Effector CD4-positive, alpha-beta T cell (primary cell): ENCODE measurements around the gene MRPS11.
"Not testable (repeated sequence)": the region's sequence is repeated elsewhere in the genome, so short reads cannot be mapped to it uniquely, and the experiment has no call there.

Experiments
- DNase-seq: peaks from one replicate; pipeline ENCODE4 v3.0.0-alpha.2; 2020

MRPS11 gene

GRCh38 chr15:88490036-88490435, 22.5 kb downstream of the MRPS11 start:
- DNase-seq: no peak

GRCh38 chr15:88491158-88491557, 23.6 kb downstream of the MRPS11 start:
- no peak for DNase-seq

- no peak for DNase-seq
Observed at GRCh38 chr15:88493844-88494243, 26.3 kb downstream of the MRPS11 start.

GRCh38 chr15:88497109-88497765, 29.7 kb downstream of the MRPS11 start:
- DNase-seq: no peak

- no peak for DNase-seq
Observed at GRCh38 chr15:88498996-88499395, 31.5 kb downstream of the MRPS11 start.

- no peak for DNase-seq
Observed at GRCh38 chr15:88504445-88504844, 36.9 kb downstream of the MRPS11 start.

GRCh38 chr15:88505721-88506120, 38.2 kb downstream of the MRPS11 start:
- no peak for DNase-seq

GRCh38 chr15:88506628-88507027, 39.1 kb downstream of the MRPS11 start:
- DNase-seq: no peak

- no peak for DNase-seq
Observed at GRCh38 chr15:88509321-88509720, 41.8 kb downstream of the MRPS11 start.

- DNase-seq: no peak
Observed at GRCh38 chr15:88509964-88510363, 42.5 kb downstream of the MRPS11 start.

GRCh38 chr15:88511161-88511560, 43.7 kb downstream of the MRPS11 start:
- no peak for DNase-seq

GRCh38 chr15:88512078-88512477, 44.6 kb downstream of the MRPS11 start:
- DNase-seq: no peak

- no peak for DNase-seq
Observed at GRCh38 chr15:88512601-88513000, 45.1 kb downstream of the MRPS11 start.

- DNase-seq: no peak
Observed at GRCh38 chr15:88513195-88513594, 45.7 kb downstream of the MRPS11 start.

GRCh38 chr15:88518903-88519302, 51.4 kb downstream of the MRPS11 start:
- no peak for DNase-seq

GRCh38 chr15:88524094-88524493, 56.6 kb downstream of the MRPS11 start:
- DNase-seq: not testable (repeated sequence)

GRCh38 chr15:88525418-88525817, 57.9 kb downstream of the MRPS11 start:
- DNase-seq: no peak

GRCh38 chr15:88526247-88526879, 58.9 kb downstream of the MRPS11 start:
- DNase-seq: no peak

- DNase-seq: no peak
Observed at GRCh38 chr15:88529021-88529630, 61.6 kb downstream of the MRPS11 start.
